AG04449 (cell line): ENCODE data around the gene CEP295NL.

Source experiments
- CTCF ChIA-PET: fragments of 350-600 bp; formaldehyde crosslinking; extraction: SDS; loops from one replicate; lab custom pipeline; 2021; ENCODE audit warnings: antibody characterized with exemption; lab: Yijun Ruan, JAX
- POLR2A ChIA-PET: fragments of 400-600, 350-600 bp; formaldehyde crosslinking; extraction: SDS; loops from one replicate; lab custom pipeline; 2020; ENCODE audit warnings: antibody characterized with exemption, inconsistent platforms; lab: Yijun Ruan, JAX
- DNase-seq: peaks from one replicate; pipeline ENCODE4 v3.0.0-alpha.2; 2010; ENCODE audit warnings: low read depth, low spot score
- H3K4me3 ChIP-seq: 2 replicates; pipeline ENCODE4 v1.5.1; 2011; ENCODE audit warnings: low read depth, mild to moderate bottlenecking, control low read depth, low read length
- TF ChIP-seq, protein P1 (sequence below): IDR thresholded peaks from one replicate; pipeline ENCODE4 v1.5.1; 2011; ENCODE audit warnings: mild to moderate bottlenecking, moderate library complexity, low read length, control low read depth, inconsistent platforms; ENCODE audit not compliant: insufficient read depth; ENCODE audit errors: missing control alignments

CEP295NL gene

DNA sequence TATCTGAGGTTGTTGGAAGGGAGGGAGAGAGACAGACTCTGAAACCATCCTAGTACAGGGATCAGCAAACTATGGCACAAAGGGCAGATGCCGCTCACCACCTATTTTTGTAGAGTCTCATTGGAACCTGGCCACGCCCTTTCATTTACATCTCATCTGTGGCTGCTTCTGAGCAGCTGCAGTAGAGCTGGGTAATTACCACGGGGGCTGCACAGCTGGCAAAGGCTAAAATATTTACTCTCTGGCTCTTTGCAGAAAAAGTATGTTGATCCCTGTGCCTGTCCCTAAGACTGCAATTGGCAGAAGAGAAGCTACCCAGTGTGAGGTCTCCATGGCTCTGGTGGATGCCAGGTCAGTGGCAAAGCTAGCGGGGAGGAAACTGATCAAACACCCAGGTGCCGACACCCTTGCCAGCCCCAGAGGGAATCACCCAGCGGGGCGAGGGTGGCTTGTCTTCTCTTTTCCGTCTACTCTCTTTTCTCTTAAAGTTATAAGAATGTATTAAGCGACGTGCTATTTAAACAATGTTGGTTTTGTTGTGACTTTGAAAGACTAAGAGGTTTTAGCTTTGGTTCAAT, 14.0 kb downstream of the CEP295NL start:
- DNase-seq: no peak
- H3K4me3 ChIP-seq: no peak overlapping the region
- ChIA-PET CTCF (interaction anchor here (1.1 to 1.4 kb wide), 2 partner anchors 23 to 82 kb away, joined by 3 read pairs; no protein-coding TSS in a partner anchor), POLR2A (no interaction called here)
- TF ChIP-seq, protein P1, sequence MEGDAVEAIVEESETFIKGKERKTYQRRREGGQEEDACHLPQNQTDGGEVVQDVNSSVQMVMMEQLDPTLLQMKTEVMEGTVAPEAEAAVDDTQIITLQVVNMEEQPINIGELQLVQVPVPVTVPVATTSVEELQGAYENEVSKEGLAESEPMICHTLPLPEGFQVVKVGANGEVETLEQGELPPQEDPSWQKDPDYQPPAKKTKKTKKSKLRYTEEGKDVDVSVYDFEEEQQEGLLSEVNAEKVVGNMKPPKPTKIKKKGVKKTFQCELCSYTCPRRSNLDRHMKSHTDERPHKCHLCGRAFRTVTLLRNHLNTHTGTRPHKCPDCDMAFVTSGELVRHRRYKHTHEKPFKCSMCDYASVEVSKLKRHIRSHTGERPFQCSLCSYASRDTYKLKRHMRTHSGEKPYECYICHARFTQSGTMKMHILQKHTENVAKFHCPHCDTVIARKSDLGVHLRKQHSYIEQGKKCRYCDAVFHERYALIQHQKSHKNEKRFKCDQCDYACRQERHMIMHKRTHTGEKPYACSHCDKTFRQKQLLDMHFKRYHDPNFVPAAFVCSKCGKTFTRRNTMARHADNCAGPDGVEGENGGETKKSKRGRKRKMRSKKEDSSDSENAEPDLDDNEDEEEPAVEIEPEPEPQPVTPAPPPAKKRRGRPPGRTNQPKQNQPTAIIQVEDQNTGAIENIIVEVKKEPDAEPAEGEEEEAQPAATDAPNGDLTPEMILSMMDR: no peak

DNA sequence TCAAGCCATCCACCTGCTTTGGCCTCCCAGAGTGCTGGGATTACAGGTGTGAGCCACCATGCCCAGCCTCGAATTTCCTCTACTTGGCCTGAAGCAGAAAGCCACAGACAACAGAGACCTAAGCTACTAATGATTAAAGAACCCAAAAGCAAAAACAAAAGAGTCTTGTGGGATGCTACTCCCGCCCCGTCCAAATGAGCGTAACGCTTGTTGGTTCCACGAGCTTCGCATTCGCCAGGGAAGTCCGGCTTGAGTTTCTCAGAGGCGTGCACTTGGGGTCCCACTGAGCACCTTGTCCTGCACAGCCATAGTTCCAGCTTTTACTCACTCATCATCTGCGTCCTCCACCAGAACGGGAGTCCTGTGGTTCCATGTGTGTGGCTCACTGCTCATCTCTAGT, 16.0 kb downstream of the CEP295NL start:
- no peak overlapping the region for H3K4me3 ChIP-seq
- TF ChIP-seq, protein P1: no peak
- DNase-seq: no peak
- CTCF ChIA-PET: interaction anchor here (0.7 to 1.2 kb wide), 4 partner anchors 9 to 87 kb away, joined by 3 to 4 read pairs (median 4); no protein-coding TSS in a partner anchor
- POLR2A ChIA-PET: interaction anchor here (0.6 to 0.7 kb wide), 2 partner anchors 9 to 11 kb away, joined by 3 read pairs; no protein-coding TSS in a partner anchor

DNA sequence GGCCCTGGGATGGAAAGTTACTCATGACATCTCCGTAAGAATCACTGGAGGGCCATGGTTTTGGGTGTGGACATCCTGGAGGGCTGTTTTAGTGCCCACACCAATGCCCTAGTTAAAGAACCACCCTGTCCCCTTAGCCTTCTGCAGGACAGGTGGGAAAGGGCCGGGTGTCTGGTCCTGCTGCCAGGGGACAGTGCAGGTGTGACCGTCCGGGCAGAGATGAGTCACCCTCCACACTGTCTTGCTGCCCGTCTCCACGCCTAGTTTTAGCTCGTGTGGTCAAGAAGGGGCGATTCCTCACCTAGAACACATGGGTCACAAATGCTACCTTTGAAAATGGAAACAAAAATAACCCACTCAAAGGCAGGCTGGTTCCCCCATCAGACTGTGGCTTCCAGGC, 17.0 kb downstream of the CEP295NL start:
- ChIA-PET POLR2A (no interaction called here), CTCF (interaction anchor here (0.7 to 6.4 kb wide), 3 partner anchors 16 to 85 kb away, joined by 3 to 26 read pairs (median 15); no protein-coding TSS in a partner anchor)

DNA sequence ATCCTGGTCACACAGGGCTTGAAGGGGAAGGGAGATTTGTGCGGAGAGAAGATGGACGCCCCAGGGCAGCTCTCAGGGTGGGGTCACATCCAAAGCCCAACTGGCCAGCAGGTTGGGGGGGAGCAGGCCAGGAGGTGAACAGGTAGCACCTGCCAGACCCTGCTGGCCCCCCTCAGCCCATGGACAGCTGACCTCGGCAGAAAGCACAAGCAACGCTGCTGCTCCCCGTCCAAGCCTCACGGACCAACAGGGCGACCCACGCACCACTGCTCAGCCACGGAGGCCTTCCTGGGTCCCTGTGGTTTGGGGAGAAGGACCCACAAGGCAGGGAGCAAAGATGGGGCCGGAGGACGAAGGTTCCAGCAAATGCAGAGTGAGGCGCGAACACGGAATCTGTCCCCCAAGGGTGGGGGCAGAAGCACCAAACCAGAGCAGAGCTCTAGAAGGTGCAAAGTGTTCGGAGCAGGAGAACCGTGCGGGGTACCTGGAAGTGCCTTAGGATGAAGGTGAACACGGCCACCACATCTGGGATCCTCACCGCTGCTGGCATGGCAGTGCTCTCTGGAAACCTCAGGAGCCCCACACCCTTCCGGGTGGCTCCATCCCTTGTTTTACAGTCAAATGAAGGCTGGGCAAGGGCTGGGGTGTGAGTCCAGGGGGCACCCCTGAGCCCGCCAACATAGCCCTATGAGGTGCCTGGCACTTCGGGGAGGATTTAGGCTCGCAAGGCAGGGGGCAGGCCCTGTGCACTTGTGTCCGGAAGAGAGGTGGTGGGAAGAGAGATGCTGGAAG, 17.9 kb downstream of the CEP295NL start:
- DNase-seq: no peak
- TF ChIP-seq, protein P1: no peak
- no peak overlapping the region for H3K4me3 ChIP-seq
- POLR2A ChIA-PET: no interaction called here
- CTCF ChIA-PET: interaction anchor here (2.2 to 6.4 kb wide), 3 partner anchors 19 to 86 kb away, joined by 5 to 26 read pairs (median 15); no protein-coding TSS in a partner anchor

More for the DNA sequence above, 17.0 kb downstream of the CEP295NL start:
- DNase-seq: no peak
- H3K4me3 ChIP-seq: no peak overlapping the region
- TF ChIP-seq, protein P1: no peak

DNA sequence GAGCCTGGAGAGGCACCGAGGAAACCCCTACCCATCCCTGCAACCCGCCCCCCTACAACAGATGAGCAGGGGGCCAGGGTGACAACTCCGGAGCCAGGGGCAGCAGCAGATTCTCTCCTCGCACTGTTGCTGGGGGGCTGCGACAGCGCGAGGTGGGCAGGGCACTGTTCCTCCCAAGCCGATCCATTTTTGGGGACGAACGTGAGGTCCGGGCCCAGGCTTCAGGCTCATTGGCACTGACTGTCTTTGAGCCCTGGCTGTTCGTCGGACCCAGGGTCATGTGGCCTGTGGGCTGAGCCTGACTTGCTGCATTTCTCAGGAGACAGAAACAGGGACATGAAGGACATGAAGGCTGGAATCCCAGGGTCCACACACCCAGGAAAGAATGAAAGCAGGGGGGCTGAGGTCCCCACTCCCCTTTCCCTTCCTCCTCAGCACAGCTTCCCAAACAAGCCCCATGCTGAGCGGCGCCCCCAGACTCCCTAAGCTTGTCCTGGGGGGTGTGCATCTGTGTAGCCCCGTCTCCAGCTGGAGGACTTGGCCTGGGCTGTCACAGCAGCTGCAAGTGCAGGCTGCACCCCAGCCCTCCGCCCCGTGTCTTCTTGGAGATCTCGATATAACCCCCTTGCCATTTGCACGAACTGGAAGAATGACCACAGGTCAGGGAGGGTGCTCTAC, 18.7 kb downstream of the CEP295NL start:
- TF ChIP-seq, protein P1: no peak
- POLR2A ChIA-PET: interaction anchor here (0.7 to 1.4 kb wide), 4 partner anchors 37 to 55 kb away, joined by 3 to 7 read pairs (median 5); no protein-coding TSS in a partner anchor
- CTCF ChIA-PET: interaction anchor here (2.2 to 6.4 kb wide), 3 partner anchors 18 to 86 kb away, joined by 5 to 26 read pairs (median 15); no protein-coding TSS in a partner anchor
- DNase-seq: no peak
- peak overlapping the region; percentile 44 for H3K4me3 ChIP-seq
